ENCODE measurements around the gene MAGI1. TPM values are rescaled to one million over a fixed set of nuclear protein-coding genes. Genes with fewer than 3 reads are reported as not detected.

The MAGI1 gene
- polyA plus RNA-seq, 1 of the 3 experiments (the other 2 are of a cell fraction): 10.3 TPM

GRCh38 chr3:65647369-65647768 lies 391.3 kb downstream of the MAGI1 start:
- Histone ChIP-seq H3K9me2 (no peaks in the 10 kb centered on the region), H3F3A (replicated peaks; ENCODE audit: insufficient read depth) (no peaks in the 10 kb centered on the region), H4K20me1 (ENCODE audit: insufficient read depth) (no peaks in the 10 kb centered on the region), H3K9me3 (peaks cover 17% of the 10 kb centered on the region; the same call in 1 of the 2 replicates), H3K9ac (no peak overlapping the region), H2AFZ (ENCODE audit: low read depth) (no peak overlapping the region), H3K27ac (ENCODE audit: low read depth in 2 of 2, low read length in 1 of 2) (no peak overlapping the region), H3K4me3 (ENCODE audit: low read depth in 2 of 2, low read length in 1 of 2) (no peak overlapping the region), H3K4me2 (no peak overlapping the region), H3K27me3 (ENCODE audit: insufficient read depth) (no peaks in the 10 kb centered on the region), H3K4me1 (ENCODE audit: control insufficient read depth in 1 of 2, insufficient read depth in 2 of 2, low read depth in 1 of 2, low read length in 1 of 2) (no peaks in the 10 kb centered on the region), H3K36me3 (replicated peaks in 1 of 2; ENCODE audit: control insufficient read depth in 1 of 2, insufficient read depth in 2 of 2, low read length in 1 of 2) (peaks cover 0 to 5% of the 10 kb centered on the region in 2 experiments), H3K79me2 (ENCODE audit: insufficient read depth) (peaks cover 41% of the 10 kb centered on the region)
- ChIA-PET POLR2A (no interaction called here), CTCF (no interaction called here)
- no peak for TF ChIP-seq YY1 (IDR thresholded peaks at IDR 0.05; ENCODE audit: low read depth)
- no peak for DNase-seq
- 74% methylated on average over 1 of the region's 1 CpG for WGBS (ENCODE audit: low lambda C conversion rate)

- Histone ChIP-seq H3K9me2 (no peaks in the 10 kb centered on the region), H3K27me3 (ENCODE audit: insufficient read depth) (no peaks in the 10 kb centered on the region), H2AFZ (ENCODE audit: low read depth) (no peak overlapping the region), H3K36me3 (replicated peaks in 1 of 2; ENCODE audit: control insufficient read depth in 1 of 2, insufficient read depth in 2 of 2, low read length in 1 of 2) (peaks cover 0 to 5% of the 10 kb centered on the region in 2 experiments), H3K27ac (ENCODE audit: low read depth in 2 of 2, low read length in 1 of 2) (no peak overlapping the region), H3F3A (replicated peaks; ENCODE audit: insufficient read depth) (no peaks in the 10 kb centered on the region), H3K79me2 (ENCODE audit: insufficient read depth) (peaks cover 49% of the 10 kb centered on the region), H3K9ac (no peak overlapping the region), H3K4me3 (ENCODE audit: low read depth in 2 of 2, low read length in 1 of 2) (no peak overlapping the region), H3K4me1 (ENCODE audit: control insufficient read depth in 1 of 2, insufficient read depth in 2 of 2, low read depth in 1 of 2, low read length in 1 of 2) (no peaks in the 10 kb centered on the region), H4K20me1 (ENCODE audit: insufficient read depth) (no peaks in the 10 kb centered on the region), H3K4me2 (no peak overlapping the region), H3K9me3 (peaks cover 12% of the 10 kb centered on the region; the same call in 1 of the 2 replicates)
- WGBS (ENCODE audit: low lambda C conversion rate): 86% methylated on average over 1 of the region's 1 CpG
- CTCF ChIA-PET: interaction anchor here (1.1 to 1.4 kb wide), 4 partner anchors 46 to 205 kb away, joined by 3 to 4 read pairs (median 4); no protein-coding TSS in a partner anchor
- no peak for DNase-seq
- TF ChIP-seq SMC3 (IDR thresholded peaks at IDR 0.05; ENCODE audit: low read depth, low read length): no peak
- TF ChIP-seq RFX5 (IDR thresholded peaks at IDR 0.05; ENCODE audit: low read length): no peak
- no peak for TF ChIP-seq RCOR1 (IDR thresholded peaks at IDR 0.05; ENCODE audit: low read length)
- TF ChIP-seq MEF2A (IDR thresholded peaks at IDR 0.05; ENCODE audit: borderline replicate concordance, low read depth): no peak
- TF ChIP-seq NFIC (IDR thresholded peaks at IDR 0.05; ENCODE audit: borderline replicate concordance): no peak
- TF ChIP-seq IRF3 (IDR thresholded peaks at IDR 0.05; ENCODE audit: low read depth, low read length): no peak
- TF ChIP-seq EZH2phosphoT487 (IDR thresholded peaks at IDR 0.05; ENCODE audit: borderline replicate concordance, low read depth): no peak
- no peak for TF ChIP-seq POLR2AphosphoS5 (IDR thresholded peaks at IDR 0.05; ENCODE audit: low read depth, low read length)
- no peak for TF ChIP-seq MXI1 (IDR thresholded peaks at IDR 0.05; ENCODE audit: low read depth, low read length)
- TF ChIP-seq ELF1 (IDR thresholded peaks at IDR 0.05): no peak
- no peak for TF ChIP-seq JUND (IDR thresholded peaks at IDR 0.05)
- TF ChIP-seq FOXJ3 (CRISPR knock-in tag; IDR thresholded peaks at IDR 0.05): no peak
- no peak for TF ChIP-seq YY1 (IDR thresholded peaks at IDR 0.05; ENCODE audit: low read depth)
- TF ChIP-seq RAD21 (IDR thresholded peaks at IDR 0.05; ENCODE audit: low read length): no peak
- no peak for TF ChIP-seq MAX (IDR thresholded peaks at IDR 0.05; ENCODE audit: low read depth)
- no peak for TF ChIP-seq EP300 (IDR thresholded peaks at IDR 0.05; ENCODE audit: borderline replicate concordance in 1 of 2, low read depth in 1 of 2, low read length in 1 of 2)
- TF ChIP-seq TCF12 (IDR thresholded peaks at IDR 0.05): no peak
- TF ChIP-seq USF1 (IDR thresholded peaks at IDR 0.05; ENCODE audit: borderline replicate concordance, low read depth): no peak
- no peak for TF ChIP-seq SIN3A (IDR thresholded peaks at IDR 0.05; ENCODE audit: borderline replicate concordance, low read depth, low read length)
- POLR2A ChIA-PET: no interaction called here
These were observed 395.8 kb downstream of the MAGI1 start for GRCh38 chr3:65642883-65643282.

All from SK-N-SH (cell line).